ENCODE results near the gene KLHL3. TPM values are rescaled to one million over a fixed set of nuclear protein-coding genes. Genes with fewer than 3 reads are reported as not detected.

The KLHL3 gene
- total RNA-seq, 1 donor from 2014 or later, result 6.8 TPM

GRCh38 chr5:137617528-137618205 lies 118.2 kb downstream of the KLHL3 start:
- Histone ChIP-seq H3K36me3 (no peaks in the 10 kb centered on the region), H3K9me3 (no peaks in the 10 kb centered on the region), H3K4me3 (no peak overlapping the region), H3K27ac (no peak overlapping the region), H3K4me1 (peaks cover 12% of the 10 kb centered on the region), H3K27me3 (no peaks in the 10 kb centered on the region)
- DNase-seq (no peak), ATAC-seq (no peak)
- intact Hi-C loops (cut with DNase I), result no loop called here
- TF ChIP-seq CTCF (IDR thresholded peaks at IDR 0.05), result no peak

GRCh38 chr5:137616046-137616445 lies 119.8 kb downstream of the KLHL3 start:
- intact Hi-C loops (cut with DNase I), result no loop called here
- DNase-seq (no peak), ATAC-seq (no peak)
- H3K4me1 ChIP-seq, result peaks cover 9% of the 10 kb centered on the region
- H3K9me3 ChIP-seq, result no peaks in the 10 kb centered on the region
- no peak overlapping the region for H3K4me3 ChIP-seq
- no peak overlapping the region for H3K27ac ChIP-seq
- TF ChIP-seq CTCF (IDR thresholded peaks at IDR 0.05), result no peak
- H3K36me3 ChIP-seq, result no peaks in the 10 kb centered on the region
- H3K27me3 ChIP-seq, result no peaks in the 10 kb centered on the region

DNA sequence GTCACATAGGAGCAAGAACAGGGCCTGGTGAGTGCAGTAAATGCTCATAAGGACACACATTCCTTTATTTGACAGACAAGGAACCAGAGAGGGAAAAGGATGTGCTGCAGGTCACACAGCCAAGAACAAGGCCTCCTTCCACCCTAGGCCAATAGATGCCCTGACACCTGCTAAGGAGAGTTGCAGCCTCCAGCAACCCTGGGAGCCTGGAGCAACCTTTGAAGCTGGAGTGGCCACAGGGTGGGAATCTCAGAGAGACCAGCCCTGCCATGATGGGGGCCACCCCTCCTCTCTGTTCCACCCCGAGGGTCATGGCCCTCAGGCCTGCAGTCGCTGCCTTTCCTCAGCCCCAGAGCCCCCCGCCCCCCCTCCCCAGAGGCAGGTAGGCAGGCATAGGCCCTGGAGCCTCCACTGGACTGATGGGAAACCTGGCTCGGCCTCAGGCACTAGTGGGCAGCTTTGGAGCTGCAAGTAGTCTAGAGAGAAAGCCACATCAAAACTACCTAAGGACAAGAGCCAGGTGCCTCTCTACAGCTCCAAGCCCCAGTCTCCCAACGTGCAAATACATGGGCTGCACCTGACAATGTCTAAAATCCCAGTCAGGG lies 120.6 kb downstream of the KLHL3 start:
- intact Hi-C loops (cut with DNase I), result no loop called here
- Histone ChIP-seq H3K27ac (no peak overlapping the region), H3K4me1 (peaks cover 9% of the 10 kb centered on the region), H3K36me3 (no peaks in the 10 kb centered on the region), H3K27me3 (no peaks in the 10 kb centered on the region), H3K4me3 (no peak overlapping the region), H3K9me3 (no peaks in the 10 kb centered on the region)
- TF ChIP-seq CTCF (IDR thresholded peaks at IDR 0.05), result no peak
- DNase-seq (no peak), ATAC-seq (no peak)

DNA sequence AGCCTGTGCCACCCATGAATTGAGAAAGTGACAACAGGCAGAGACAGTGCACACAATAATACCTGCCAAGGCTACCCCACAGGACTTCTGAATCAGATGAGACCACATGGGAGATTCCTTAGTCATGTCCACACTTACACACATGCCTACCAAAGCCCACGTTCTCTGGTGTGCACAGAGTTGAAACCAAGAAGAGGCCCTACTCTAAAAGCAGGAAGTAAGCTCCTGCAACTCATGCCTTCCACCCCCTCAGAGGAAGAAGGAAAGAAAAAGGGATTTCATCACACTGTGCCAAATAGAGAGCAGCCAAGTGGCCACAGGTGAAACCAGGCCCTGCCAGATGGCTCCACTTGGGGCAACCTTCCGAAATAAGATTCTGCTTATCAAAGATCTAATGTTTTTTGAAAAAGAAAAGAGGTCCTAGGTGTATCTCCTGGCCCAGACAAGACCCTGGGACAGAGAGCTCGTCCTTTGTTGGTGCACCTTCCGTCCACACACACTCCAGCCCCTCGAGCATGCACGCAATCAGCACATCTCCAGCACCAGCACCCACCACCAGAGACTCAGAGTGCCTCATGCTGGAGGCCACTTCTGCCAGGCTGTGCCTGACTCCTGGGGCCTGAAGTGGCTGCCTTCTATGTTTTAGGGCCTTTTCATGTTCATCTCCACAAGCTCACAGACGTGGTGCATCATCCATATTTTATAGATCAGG lies 122.2 kb downstream of the KLHL3 start:
- no peak for DNase-seq
- Histone ChIP-seq H3K27ac (no peak overlapping the region), H3K9me3 (no peaks in the 10 kb centered on the region), H3K4me1 (no peaks in the 10 kb centered on the region), H3K27me3 (no peaks in the 10 kb centered on the region), H3K4me3 (no peak overlapping the region), H3K36me3 (no peaks in the 10 kb centered on the region)
- peak; percentile 91 for ATAC-seq
- no peak for TF ChIP-seq CTCF (IDR thresholded peaks at IDR 0.05)
- intact Hi-C loops (cut with DNase I), result no loop called here

DNA sequence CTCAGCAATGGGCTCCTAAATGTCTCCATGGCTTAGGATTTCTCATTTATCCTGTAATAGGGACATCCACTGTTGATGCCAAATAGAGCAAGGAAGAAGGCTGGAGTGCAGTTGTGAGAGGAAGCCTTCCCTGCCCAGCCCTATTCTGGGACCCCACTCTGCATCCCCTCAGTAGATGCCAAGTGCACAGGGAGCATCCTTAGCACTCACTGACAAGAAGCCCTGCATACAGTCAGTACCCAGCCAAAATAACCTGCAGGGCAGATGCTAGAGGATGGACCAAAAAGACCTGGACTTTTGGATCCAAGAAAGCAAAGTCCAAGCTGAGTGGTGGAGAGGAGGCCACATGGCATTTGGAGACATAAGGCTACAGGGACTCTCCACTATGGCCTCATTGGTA lies 123.3 kb downstream of the KLHL3 start:
- Histone ChIP-seq H3K36me3 (no peaks in the 10 kb centered on the region), H3K4me1 (no peaks in the 10 kb centered on the region), H3K4me3 (no peak overlapping the region), H3K27me3 (peaks cover 3% of the 10 kb centered on the region), H3K27ac (no peak overlapping the region), H3K9me3 (no peaks in the 10 kb centered on the region)
- TF ChIP-seq CTCF (IDR thresholded peaks at IDR 0.05), result no peak
- DNase-seq (no peak), ATAC-seq (no peak)
- intact Hi-C loops (cut with DNase I), result no loop called here

All from upper lobe of right lung (tissue), 1 donor.